Activated CD4-positive, alpha-beta T cell treated with anti-CD3 and anti-CD28 coated beads, Interleukin-2, amount 10 ng/mL, durations not matched to agents 24 days and 14 days (primary cell): ENCODE results near the gene SFPQ. TPM values are rescaled to one million over a fixed set of nuclear protein-coding genes. Genes with fewer than 3 reads are reported as not detected.
A peak's percentile ranks its signal among the peaks of the same experiment; 100 is the strongest.
"Not testable (repeated sequence)": the region's sequence is repeated elsewhere in the genome, so short reads cannot be mapped to it uniquely, and the experiment has no call there.

Experiments used
- DNase-seq: peaks from one replicate; pipeline ENCODE4 v3.0.0; 2022
- H3K27ac Mint-ChIP-seq: one replicate; pipeline ENCODE4 v1.8.0; 2022; ENCODE audit warnings: mild to moderate bottlenecking, mixed read lengths
- H3K27me3 Mint-ChIP-seq: one replicate; pipeline ENCODE4 v1.8.0; 2022; ENCODE audit warnings: mixed read lengths
- H3K36me3 Mint-ChIP-seq: one replicate; pipeline ENCODE4 v1.8.0; 2022; ENCODE audit warnings: low read depth, mild to moderate bottlenecking, mixed read lengths
- H3K4me1 Mint-ChIP-seq: one replicate; pipeline ENCODE4 v1.8.0; 2021; ENCODE audit warnings: mixed read lengths
- H3K4me3 Mint-ChIP-seq: one replicate; pipeline ENCODE4 v1.8.0; 2022; ENCODE audit warnings: mild to moderate bottlenecking, moderate library complexity, mixed read lengths
- H3K9me3 Mint-ChIP-seq: one replicate; pipeline ENCODE4 v1.8.0; 2021; ENCODE audit warnings: mixed read lengths
- intact Hi-C: fragments of 100-400 bp; cut with micrococcal nuclease; formaldehyde crosslinking; loops from one replicate; pipeline ENCODE4 v1.15.1; 2023
- total RNA-seq: library from RNA; stranded (reverse); gene quantifications from 2 replicates; pipeline ENCODE4 v1.2.3, GENCODE V29; 2022

SFPQ gene
- total RNA-seq, 1 donor from 2014 or later: 385 TPM

DNA sequence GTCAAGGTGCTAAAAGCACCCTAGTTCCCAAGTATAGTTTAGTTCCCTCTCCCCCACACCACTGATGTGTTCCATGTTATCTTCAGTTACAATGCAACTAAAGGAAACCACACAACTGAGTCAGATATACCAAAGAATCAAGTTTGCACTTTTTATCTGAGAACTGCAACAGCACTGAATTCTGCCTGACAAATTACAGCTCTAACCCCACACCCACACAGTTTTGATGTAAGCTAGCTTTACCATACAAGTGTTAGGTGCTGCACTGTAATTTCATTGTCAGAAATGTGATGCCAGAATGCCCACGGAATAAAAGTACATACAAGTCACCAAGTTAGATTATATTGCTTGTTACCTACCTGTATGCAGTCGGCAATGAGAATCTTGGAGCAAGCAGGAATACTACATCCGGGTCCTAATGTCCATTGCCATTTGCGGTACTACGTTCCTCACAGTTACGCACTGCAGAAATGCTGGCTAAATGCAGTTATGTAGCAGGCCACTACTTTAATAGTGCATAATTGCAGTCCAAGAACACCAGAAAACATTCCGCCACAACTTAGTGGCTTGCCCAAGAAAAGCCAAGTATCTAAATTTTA, 12.1 kb downstream of the SFPQ start:
- H3K36me3 Mint-ChIP-seq: peaks cover 95% of the 10 kb centered on the region

GRCh38 chr1:35179908-35180307, 13.0 kb downstream of the SFPQ start:
- Mint-ChIP-seq H3K36me3 (peaks cover 94% of the 10 kb centered on the region), H3K27me3 (no peaks in the 10 kb centered on the region), H3K4me3 (no peak overlapping the region), H3K9me3 (no peaks in the 10 kb centered on the region), H3K4me1 (peaks cover 50% of the 10 kb centered on the region), H3K27ac (peak overlapping the region; percentile 25)
- DNase-seq: no peak
- intact Hi-C loops: no loop called here

More for the DNA sequence above, 12.1 kb downstream of the SFPQ start:
- no peak for DNase-seq
- peaks cover 56% of the 10 kb centered on the region for H3K4me1 Mint-ChIP-seq
- H3K27me3 Mint-ChIP-seq: no peaks in the 10 kb centered on the region
- intact Hi-C loops: loop anchor here (1.0 kb wide), 2 partner anchors 11 to 102 kb away; partner anchors contain the start of gene ZMYM1
- peak overlapping the region; percentile 9 for H3K4me3 Mint-ChIP-seq
- H3K9me3 Mint-ChIP-seq: no peaks in the 10 kb centered on the region
- H3K27ac Mint-ChIP-seq: peak overlapping the region; percentile 21

- peaks cover 42% of the 10 kb centered on the region for H3K4me1 Mint-ChIP-seq
- H3K27ac Mint-ChIP-seq: no peak overlapping the region
- no peak for DNase-seq
Observed at GRCh38 chr1:35178874-35179380, 14.0 kb downstream of the SFPQ start.

GRCh38 chr1:35178295-35178695, 14.7 kb downstream of the SFPQ start:
- H3K4me1 Mint-ChIP-seq: peaks cover 39% of the 10 kb centered on the region
- H3K4me3 Mint-ChIP-seq: no peak overlapping the region
- no peak for DNase-seq
- H3K9me3 Mint-ChIP-seq: no peaks in the 10 kb centered on the region
- H3K36me3 Mint-ChIP-seq: peaks cover 88% of the 10 kb centered on the region
- H3K27me3 Mint-ChIP-seq: no peaks in the 10 kb centered on the region
- intact Hi-C loops: no loop called here
- H3K27ac Mint-ChIP-seq: no peak overlapping the region

More at GRCh38 chr1:35178874-35179380, 14.0 kb downstream of the SFPQ start:
- Mint-ChIP-seq H3K9me3 (no peaks in the 10 kb centered on the region), H3K36me3 (peaks cover 91% of the 10 kb centered on the region), H3K4me3 (no peak overlapping the region), H3K27me3 (no peaks in the 10 kb centered on the region)
- intact Hi-C loops: no loop called here

- peaks cover 80% of the 10 kb centered on the region for H3K36me3 Mint-ChIP-seq
- H3K4me1 Mint-ChIP-seq: peaks cover 31% of the 10 kb centered on the region
- intact Hi-C loops: no loop called here
- no peak for DNase-seq
- no peak overlapping the region for H3K4me3 Mint-ChIP-seq
- no peak overlapping the region for H3K27ac Mint-ChIP-seq
- no peaks in the 10 kb centered on the region for H3K9me3 Mint-ChIP-seq
- no peaks in the 10 kb centered on the region for H3K27me3 Mint-ChIP-seq
Observed at GRCh38 chr1:35177237-35177786, 15.6 kb downstream of the SFPQ start.

DNA sequence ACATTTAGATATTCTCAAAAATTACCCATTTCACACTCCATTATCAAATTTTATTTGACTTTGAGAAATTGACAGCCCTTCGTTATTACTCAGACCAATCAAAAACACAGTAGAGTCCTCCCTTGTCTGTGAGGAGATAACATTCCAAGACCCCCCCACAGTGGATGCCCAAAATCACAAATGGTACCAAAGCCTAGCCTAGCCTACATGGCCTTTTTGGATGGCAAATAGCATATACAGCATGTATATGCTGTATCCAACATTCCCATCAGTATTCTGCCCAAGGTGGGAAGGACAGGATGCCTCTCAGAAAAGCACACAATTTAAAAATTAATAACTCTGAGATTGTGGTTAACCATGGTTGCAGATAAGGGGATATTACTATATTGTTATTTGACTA, 17.3 kb downstream of the SFPQ start:
- H3K9me3 Mint-ChIP-seq: no peaks in the 10 kb centered on the region
- intact Hi-C loops: no loop called here
- peaks cover 63% of the 10 kb centered on the region for H3K36me3 Mint-ChIP-seq

DNA sequence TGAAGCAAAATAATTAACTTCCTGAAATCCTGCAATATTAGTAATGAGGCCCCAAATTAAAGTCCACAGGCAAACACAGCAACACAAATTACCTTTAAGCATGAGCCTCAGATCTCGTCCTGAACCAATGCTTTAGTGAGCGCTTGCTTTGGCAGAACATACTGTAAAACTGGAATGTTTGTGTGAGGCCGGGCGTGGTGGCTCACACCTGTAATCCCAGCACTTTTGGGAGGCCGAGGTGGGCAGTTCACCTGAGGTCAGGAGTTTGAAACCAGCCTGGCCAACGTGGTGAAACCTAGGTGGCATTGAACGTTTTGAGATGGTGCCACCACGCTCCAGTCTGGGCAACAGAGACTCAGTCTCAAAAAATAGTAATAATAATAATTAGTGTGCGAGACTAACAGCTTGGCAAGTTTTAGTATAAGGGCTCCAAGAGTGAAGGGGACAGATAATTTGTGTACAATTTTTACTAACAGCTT, 17.8 kb downstream of the SFPQ start:
- H3K27me3 Mint-ChIP-seq: no peaks in the 10 kb centered on the region
- intact Hi-C loops: no loop called here
- peaks cover 58% of the 10 kb centered on the region for H3K36me3 Mint-ChIP-seq
- no peak for DNase-seq
- H3K9me3 Mint-ChIP-seq: no peaks in the 10 kb centered on the region
- H3K27ac Mint-ChIP-seq: no peak overlapping the region
- H3K4me1 Mint-ChIP-seq: peaks cover 9% of the 10 kb centered on the region
- no peak overlapping the region for H3K4me3 Mint-ChIP-seq

More for the DNA sequence above, 17.3 kb downstream of the SFPQ start:
- Mint-ChIP-seq H3K27me3 (no peaks in the 10 kb centered on the region), H3K4me3 (no peak overlapping the region), H3K27ac (no peak overlapping the region), H3K4me1 (peaks cover 14% of the 10 kb centered on the region)
- no peak for DNase-seq

GRCh38 chr1:35173909-35174540, 18.9 kb downstream of the SFPQ start:
- no peaks in the 10 kb centered on the region for H3K27me3 Mint-ChIP-seq
- no peak overlapping the region for H3K4me3 Mint-ChIP-seq
- intact Hi-C loops: no loop called here
- no peaks in the 10 kb centered on the region for H3K9me3 Mint-ChIP-seq
- DNase-seq: no peak
- no peak overlapping the region for H3K27ac Mint-ChIP-seq
- H3K36me3 Mint-ChIP-seq: peaks cover 47% of the 10 kb centered on the region
- peaks cover 4% of the 10 kb centered on the region for H3K4me1 Mint-ChIP-seq

GRCh38 chr1:35173491-35173890, 19.5 kb downstream of the SFPQ start:
- Mint-ChIP-seq H3K9me3 (no peaks in the 10 kb centered on the region), H3K27me3 (no peaks in the 10 kb centered on the region), H3K27ac (no peak overlapping the region), H3K36me3 (peaks cover 42% of the 10 kb centered on the region), H3K4me3 (no peak overlapping the region), H3K4me1 (peaks cover 4% of the 10 kb centered on the region)
- intact Hi-C loops: no loop called here
- DNase-seq: no peak

DNA sequence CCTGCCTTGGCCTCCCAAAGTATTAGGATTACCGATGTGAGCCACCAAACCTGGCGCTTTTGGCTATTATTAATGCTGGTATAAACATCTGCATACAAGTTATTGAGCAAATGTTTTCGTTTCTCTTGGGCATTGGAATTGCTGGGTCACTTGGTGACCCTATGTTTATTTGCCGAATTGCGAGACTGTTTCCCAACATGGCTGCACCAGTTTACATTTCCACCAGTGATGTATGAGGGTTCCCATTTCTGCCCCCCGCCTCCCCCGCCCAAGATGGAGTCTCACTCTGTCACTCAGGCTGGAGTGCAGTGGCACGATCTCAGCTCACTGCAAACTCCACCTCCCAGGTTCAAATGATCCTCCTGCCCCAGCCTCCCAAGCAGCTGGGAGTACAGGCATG, 20.9 kb downstream of the SFPQ start:
- intact Hi-C loops: no loop called here

GRCh38 chr1:35171579-35171978, 21.4 kb downstream of the SFPQ start:
- no peak for DNase-seq
- intact Hi-C loops: no loop called here

More for the DNA sequence above, 20.9 kb downstream of the SFPQ start:
- DNase-seq: no peak
- Mint-ChIP-seq H3K27me3 (no peaks in the 10 kb centered on the region), H3K27ac (no peak overlapping the region), H3K9me3 (no peaks in the 10 kb centered on the region), H3K36me3 (peaks cover 28% of the 10 kb centered on the region), H3K4me1 (no peaks in the 10 kb centered on the region), H3K4me3 (no peak overlapping the region)

DNA sequence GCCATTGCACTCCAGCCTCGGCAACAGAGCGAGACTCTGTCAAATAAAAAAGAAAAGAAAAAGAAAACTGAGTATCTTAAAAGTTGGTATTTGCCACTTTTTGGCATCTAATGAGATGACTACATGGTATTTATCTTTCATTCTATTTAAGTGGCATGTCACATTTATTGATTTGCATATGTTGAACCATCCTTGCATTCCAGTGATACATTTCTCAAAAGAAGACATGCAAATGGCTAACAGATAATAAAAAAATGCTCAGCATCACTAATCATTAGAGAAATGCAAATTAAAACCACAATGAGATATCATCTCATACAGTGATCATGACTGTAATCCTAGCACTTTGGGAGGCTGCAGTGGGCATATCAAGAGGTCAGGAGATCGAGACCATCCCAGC, 28.1 kb downstream of the SFPQ start:
- Mint-ChIP-seq H3K9me3 (peaks cover 3% of the 10 kb centered on the region), H3K27ac (no peak overlapping the region), H3K4me3 (no peak overlapping the region), H3K36me3 (no peaks in the 10 kb centered on the region), H3K27me3 (peaks cover 2% of the 10 kb centered on the region), H3K4me1 (peaks cover 8% of the 10 kb centered on the region)
- no peak for DNase-seq
- intact Hi-C loops: no loop called here

More at GRCh38 chr1:35171579-35171978, 21.4 kb downstream of the SFPQ start:
- H3K4me3 Mint-ChIP-seq: no peak overlapping the region
- H3K27me3 Mint-ChIP-seq: peaks cover 2% of the 10 kb centered on the region
- H3K9me3 Mint-ChIP-seq: no peaks in the 10 kb centered on the region
- peaks cover 24% of the 10 kb centered on the region for H3K36me3 Mint-ChIP-seq
- H3K27ac Mint-ChIP-seq: no peak overlapping the region
- H3K4me1 Mint-ChIP-seq: no peaks in the 10 kb centered on the region

DNA sequence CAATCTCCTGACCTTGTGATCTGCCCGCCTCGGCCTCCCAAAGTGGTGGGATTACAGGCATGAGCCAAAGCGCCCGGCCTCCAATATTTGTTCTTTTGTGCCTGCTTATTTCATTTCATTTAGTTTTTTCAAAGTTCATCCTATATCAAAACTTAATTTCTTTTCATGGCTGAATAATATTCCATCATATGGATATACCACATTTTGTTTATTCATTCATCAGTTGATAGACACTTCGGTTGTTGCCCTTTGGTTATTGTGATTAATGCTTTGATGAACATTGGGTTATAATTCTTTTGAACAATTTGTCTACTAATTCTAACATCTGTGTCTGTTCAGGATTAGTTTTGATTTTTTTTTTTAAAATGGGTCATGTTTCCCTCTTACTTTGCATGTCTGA, 41.7 kb downstream of the SFPQ start:
- H3K4me3 Mint-ChIP-seq: no peak overlapping the region
- no peaks in the 10 kb centered on the region for H3K9me3 Mint-ChIP-seq
- intact Hi-C loops: no loop called here
- H3K4me1 Mint-ChIP-seq: no peaks in the 10 kb centered on the region
- no peak overlapping the region for H3K27ac Mint-ChIP-seq
- H3K36me3 Mint-ChIP-seq: no peaks in the 10 kb centered on the region
- no peaks in the 10 kb centered on the region for H3K27me3 Mint-ChIP-seq
- DNase-seq: no peak

GRCh38 chr1:35145892-35146549, 46.9 kb downstream of the SFPQ start:
- H3K27me3 Mint-ChIP-seq, H3K27ac Mint-ChIP-seq, H3K9me3 Mint-ChIP-seq, H3K4me3 Mint-ChIP-seq, intact Hi-C loops, H3K36me3 Mint-ChIP-seq, H3K4me1 Mint-ChIP-seq: not testable (repeated sequence)
- DNase-seq: peak; percentile 62
